DND-41 (cell line): ENCODE results near the gene ACOT4.
A peak's percentile ranks its signal among the peaks of the same experiment; 100 is the strongest.

Experiments used
- CTCF ChIP-seq: IDR thresholded peaks from 2 replicates; pipeline ENCODE4 v1.5.1; 2012; ENCODE audit warnings: borderline replicate concordance, low read length, moderate library complexity, mild to moderate bottlenecking; ENCODE audit not compliant: poor library complexity, severe bottlenecking; ENCODE audit errors: extremely low read depth
- EZH2 ChIP-seq: IDR thresholded peaks from 3 replicates; pipeline ENCODE4 v1.6.1; 2012; ENCODE audit warnings: borderline replicate concordance, low read depth, mild to moderate bottlenecking, moderate library complexity, low read length, inconsistent platforms; ENCODE audit not compliant: severe bottlenecking

GRCh38 chr14:73612339-73613045, 20.8 kb downstream of the ACOT4 start, which contains the start of gene ACOT6:
- no peak for TF ChIP-seq CTCF
- peak; percentile 19 for TF ChIP-seq EZH2
